ENCODE results near the gene KAZN.

KAZN gene

GRCh38 chr1:14590411-14591180 lies 7.9 kb upstream of the KAZN start:
- DNase-seq: no peak

- no peak for DNase-seq
Measured at GRCh38 chr1:14591600-14591999, 6.9 kb upstream of the KAZN start.

GRCh38 chr1:14592004-14592631 lies 6.4 kb upstream of the KAZN start:
- DNase-seq: no peak

GRCh38 chr1:14593302-14593701 lies 5.2 kb upstream of the KAZN start:
- DNase-seq: no peak

GRCh38 chr1:14594045-14594444 lies 4.4 kb upstream of the KAZN start:
- DNase-seq: no peak

GRCh38 chr1:14596591-14596990 lies 1.9 kb upstream of the KAZN start:
- no peak for DNase-seq

GRCh38 chr1:14597343-14598006 lies 1.0 kb upstream of the KAZN start:
- DNase-seq: peak; percentile 82

- DNase-seq: no peak
Measured at GRCh38 chr1:14598007-14598497, 433 bp upstream of the KAZN start.

- no peak for DNase-seq
Measured at GRCh38 chr1:14599183-14599791, 802 bp downstream of the KAZN start.

GRCh38 chr1:14599800-14600199 lies 1.3 kb downstream of the KAZN start:
- DNase-seq: no peak

- DNase-seq: no peak
Measured at GRCh38 chr1:14600405-14601112, 2.1 kb downstream of the KAZN start.

- peak; percentile 34 for DNase-seq
Measured at GRCh38 chr1:14602136-14602535, 3.7 kb downstream of the KAZN start.

- no peak for DNase-seq
Measured at GRCh38 chr1:14603645-14604044, 5.2 kb downstream of the KAZN start.

- DNase-seq: no peak
Measured at GRCh38 chr1:14604414-14604813, 5.9 kb downstream of the KAZN start.

- DNase-seq: no peak
Measured at GRCh38 chr1:14605945-14606344, 7.5 kb downstream of the KAZN start.

GRCh38 chr1:14606632-14607031 lies 8.1 kb downstream of the KAZN start:
- no peak for DNase-seq

- peak; percentile 72 for DNase-seq
Measured at GRCh38 chr1:14607295-14607694, 8.8 kb downstream of the KAZN start.

- DNase-seq: no peak
Measured at GRCh38 chr1:14608308-14608707, 9.8 kb downstream of the KAZN start.

GRCh38 chr1:14610761-14611160 lies 12.3 kb downstream of the KAZN start:
- DNase-seq: no peak

GRCh38 chr1:14611792-14612191 lies 13.3 kb downstream of the KAZN start:
- no peak for DNase-seq

- DNase-seq: no peak
Measured at GRCh38 chr1:14612256-14612655, 13.8 kb downstream of the KAZN start.

- no peak for DNase-seq
Measured at GRCh38 chr1:14613926-14614325, 15.4 kb downstream of the KAZN start.

GRCh38 chr1:14614341-14614740 lies 15.9 kb downstream of the KAZN start:
- DNase-seq: no peak
